Measurements from ENCODE around the gene KLHL21. TPM values are rescaled to one million over a fixed set of nuclear protein-coding genes. Genes with fewer than 3 reads are reported as not detected.

The KLHL21 gene
- total and polyA plus RNA-seq, 9 of the 15 experiments (the other 6 are each of a cell fraction or from before 2014, with no cell fraction given) = 2.1 to 42.1 (median 17.5) TPM

DNA sequence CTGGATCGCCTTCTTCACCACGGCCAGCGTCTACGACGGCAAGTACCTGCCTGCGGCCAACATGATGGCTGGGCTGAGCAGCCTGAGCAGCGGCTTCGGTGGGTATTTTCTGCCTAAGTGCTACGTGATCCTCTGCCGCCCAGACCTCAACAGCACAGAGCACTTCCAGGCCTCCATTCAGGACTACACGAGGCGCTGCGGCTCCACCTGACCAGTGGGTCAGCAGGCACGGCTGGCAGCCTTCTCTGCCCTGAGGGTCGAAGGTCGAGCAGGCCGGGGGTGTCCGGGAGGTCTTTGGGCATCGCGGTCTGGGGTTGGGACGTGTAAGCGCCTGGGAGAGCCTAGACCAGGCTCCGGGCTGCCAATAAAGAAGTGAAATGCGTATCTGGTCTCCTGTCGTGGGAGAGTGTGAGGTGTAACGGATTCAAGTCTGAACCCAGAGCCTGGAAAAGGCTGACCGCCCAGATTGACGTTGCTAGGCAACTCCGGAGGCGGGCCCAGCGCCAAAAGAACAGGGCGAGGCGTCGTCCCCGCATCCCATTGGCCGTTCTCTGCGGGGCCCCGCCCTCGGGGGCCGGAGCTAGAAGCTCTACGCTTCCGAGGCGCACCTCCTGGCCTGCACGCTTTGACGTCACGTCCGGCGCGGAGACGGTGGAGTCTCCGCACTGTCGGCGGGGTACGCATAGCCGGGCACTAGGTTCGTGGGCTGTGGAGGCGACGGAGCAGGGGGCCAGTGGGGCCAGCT, 23.1 kb downstream of the KLHL21 start, which contains the start of gene ZBTB48 (continued):
- TF ChIP-seq, protein P1, sequence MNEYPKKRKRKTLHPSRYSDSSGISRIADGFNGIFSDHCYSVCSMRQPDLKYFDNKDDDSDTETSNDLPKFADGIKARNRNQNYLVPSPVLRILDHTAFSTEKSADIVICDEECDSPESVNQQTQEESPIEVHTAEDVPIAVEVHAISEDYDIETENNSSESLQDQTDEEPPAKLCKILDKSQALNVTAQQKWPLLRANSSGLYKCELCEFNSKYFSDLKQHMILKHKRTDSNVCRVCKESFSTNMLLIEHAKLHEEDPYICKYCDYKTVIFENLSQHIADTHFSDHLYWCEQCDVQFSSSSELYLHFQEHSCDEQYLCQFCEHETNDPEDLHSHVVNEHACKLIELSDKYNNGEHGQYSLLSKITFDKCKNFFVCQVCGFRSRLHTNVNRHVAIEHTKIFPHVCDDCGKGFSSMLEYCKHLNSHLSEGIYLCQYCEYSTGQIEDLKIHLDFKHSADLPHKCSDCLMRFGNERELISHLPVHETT (CRISPR knock-in tag; conservative IDR thresholded peaks at IDR 0.05 in 1 of 2, IDR thresholded peaks at IDR 0.05 in 1 of 2) = 0 out of 4 replicates have a peak, but pooled peaks of 1 of the 2 experiments have one; percentile 26
- TF ChIP-seq HNRNPK (IDR thresholded peaks at IDR 0.05; ENCODE audit: low read depth, low read length, poor library complexity, severe bottlenecking) (no peak), SUPT5H (IDR thresholded peaks at IDR 0.05) (peak; percentile 96), NELFE (IDR thresholded peaks at IDR 0.05; ENCODE audit: insufficient read depth, insufficient read length) (no peak), CAMTA2 (CRISPR knock-in tag; conservative IDR thresholded peaks at IDR 0.05) (no peak), ERF (CRISPR knock-in tag; IDR thresholded peaks at IDR 0.05) (no peak), TAF1 (IDR thresholded peaks at IDR 0.05; ENCODE audit: control insufficient read depth, extremely low read depth, insufficient read depth, low read length, severe bottlenecking) (peak; percentile 66), POLR2B (IDR thresholded peaks at IDR 0.05; ENCODE audit: low read depth, partially characterized antibody) (peak; percentile 89), FOS (IDR thresholded peaks at IDR 0.05; ENCODE audit: extremely low read depth, insufficient read length) (peak; percentile 39), ZBTB8A (IDR thresholded peaks at IDR 0.05; ENCODE audit: partially characterized antibody) (no peak), ZNF57 (CRISPR knock-in tag; IDR thresholded peaks at IDR 0.05) (no peak), PTRF (tag; IDR thresholded peaks at IDR 0.05) (no peak), HMGXB4 (CRISPR knock-in tag; IDR thresholded peaks at IDR 0.05) (0 out of 2 replicates have a peak, but pooled peaks have one; percentile 8), ATF7 (IDR thresholded peaks at IDR 0.05) (peak; percentile 81), ZNF551 (CRISPR knock-in tag; IDR thresholded peaks at IDR 0.05) (no peak), NRF1 (conservative IDR thresholded peaks at IDR 0.05 in 1 of 2, IDR thresholded peaks at IDR 0.05 in 1 of 2) (peak; percentile 77 to 83), TEAD2 (tag; IDR thresholded peaks at IDR 0.05) (no peak), ZFX (CRISPR knock-in tag; IDR thresholded peaks at IDR 0.05) (no peak; the same call in 1 of the 2 replicates), ZNF589 (CRISPR knock-in tag; IDR thresholded peaks at IDR 0.05; ENCODE audit: low read depth) (no peak)
- TF ChIP-seq, protein P2, sequence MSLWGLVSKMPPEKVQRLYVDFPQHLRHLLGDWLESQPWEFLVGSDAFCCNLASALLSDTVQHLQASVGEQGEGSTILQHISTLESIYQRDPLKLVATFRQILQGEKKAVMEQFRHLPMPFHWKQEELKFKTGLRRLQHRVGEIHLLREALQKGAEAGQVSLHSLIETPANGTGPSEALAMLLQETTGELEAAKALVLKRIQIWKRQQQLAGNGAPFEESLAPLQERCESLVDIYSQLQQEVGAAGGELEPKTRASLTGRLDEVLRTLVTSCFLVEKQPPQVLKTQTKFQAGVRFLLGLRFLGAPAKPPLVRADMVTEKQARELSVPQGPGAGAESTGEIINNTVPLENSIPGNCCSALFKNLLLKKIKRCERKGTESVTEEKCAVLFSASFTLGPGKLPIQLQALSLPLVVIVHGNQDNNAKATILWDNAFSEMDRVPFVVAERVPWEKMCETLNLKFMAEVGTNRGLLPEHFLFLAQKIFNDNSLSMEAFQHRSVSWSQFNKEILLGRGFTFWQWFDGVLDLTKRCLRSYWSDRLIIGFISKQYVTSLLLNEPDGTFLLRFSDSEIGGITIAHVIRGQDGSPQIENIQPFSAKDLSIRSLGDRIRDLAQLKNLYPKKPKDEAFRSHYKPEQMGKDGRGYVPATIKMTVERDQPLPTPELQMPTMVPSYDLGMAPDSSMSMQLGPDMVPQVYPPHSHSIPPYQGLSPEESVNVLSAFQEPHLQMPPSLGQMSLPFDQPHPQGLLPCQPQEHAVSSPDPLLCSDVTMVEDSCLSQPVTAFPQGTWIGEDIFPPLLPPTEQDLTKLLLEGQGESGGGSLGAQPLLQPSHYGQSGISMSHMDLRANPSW (CRISPR knock-in tag; IDR thresholded peaks at IDR 0.05) = peak; percentile 88; the same call in 1 of the 2 replicates
